Mucosa of descending colon (tissue), 3 donors: ENCODE data around the gene SCRN2. TPM values are rescaled to one million over a fixed set of nuclear protein-coding genes. Genes with fewer than 3 reads are reported as not detected.

Experiments
- ATAC-seq: fragments of 200-7000 bp; cut with Tn5 transposase; one replicate; pipeline ENCODE4 v1.9.1; 2020; ENCODE audit warnings: mild to moderate bottlenecking, moderate library complexity
- DNase-seq, 3 donors: peaks; one replicate each; pipeline ENCODE4 v3.0.0-alpha.2; 2020
- H3K36me3 ChIP-seq: fragments of 200-600 bp; one replicate; pipeline ENCODE4 v1.8.0; 2021; ENCODE audit warnings: low read depth, mild to moderate bottlenecking
- H3K4me1 ChIP-seq: fragments of 200-600 bp; one replicate; pipeline ENCODE4 v1.8.0; 2021; ENCODE audit warnings: low read depth, mild to moderate bottlenecking
- H3K4me3 ChIP-seq: fragments of 200-600 bp; one replicate; pipeline ENCODE4 v1.8.0; 2021; ENCODE audit warnings: mild to moderate bottlenecking
- H3K9me3 ChIP-seq: fragments of 200-600 bp; one replicate; pipeline ENCODE4 v1.8.0; 2021; ENCODE audit warnings: mild to moderate bottlenecking
- intact Hi-C, 2 donors: fragments of 100-400 bp; cut with DNase I in 1 of 2; cut with micrococcal nuclease in 1 of 2; formaldehyde crosslinking; loops; one replicate each; pipeline versions ENCODE4 v1.11.0 to v1.11.1; 2022; cut with DNase I, micrococcal nuclease
- total RNA-seq, 3 donors: library from RNA; stranded (reverse); fragmentation: NEBNext Ultra II Directional in 2 of 3; extraction: Animal tissue kit (Norgen Biotek cat#: 25700) in 2 of 3; gene quantifications; one replicate each; pipeline versions ENCODE4 v1.2.1 to v1.2.4, GENCODE V29; 2021 to 2023
- TF ChIP-seq, protein P1 (sequence below): fragments of 200-600 bp; IDR thresholded peaks from one replicate; pipeline ENCODE4 v1.8.0; 2022; ENCODE audit warnings: antibody characterized with exemption, mild to moderate bottlenecking
- donor health status: DM: no; HTN: no; CAD: no; lungs with moderate emphysema.
- donor health status: DM: no; HTN: no; CAD: no.
- donor health status: DM: no; HTN: yes; CAD: no.

SCRN2 gene
- total RNA-seq, 3 donors from 2014 or later = 38.4 to 45.1 (median 38.5) TPM

DNA sequence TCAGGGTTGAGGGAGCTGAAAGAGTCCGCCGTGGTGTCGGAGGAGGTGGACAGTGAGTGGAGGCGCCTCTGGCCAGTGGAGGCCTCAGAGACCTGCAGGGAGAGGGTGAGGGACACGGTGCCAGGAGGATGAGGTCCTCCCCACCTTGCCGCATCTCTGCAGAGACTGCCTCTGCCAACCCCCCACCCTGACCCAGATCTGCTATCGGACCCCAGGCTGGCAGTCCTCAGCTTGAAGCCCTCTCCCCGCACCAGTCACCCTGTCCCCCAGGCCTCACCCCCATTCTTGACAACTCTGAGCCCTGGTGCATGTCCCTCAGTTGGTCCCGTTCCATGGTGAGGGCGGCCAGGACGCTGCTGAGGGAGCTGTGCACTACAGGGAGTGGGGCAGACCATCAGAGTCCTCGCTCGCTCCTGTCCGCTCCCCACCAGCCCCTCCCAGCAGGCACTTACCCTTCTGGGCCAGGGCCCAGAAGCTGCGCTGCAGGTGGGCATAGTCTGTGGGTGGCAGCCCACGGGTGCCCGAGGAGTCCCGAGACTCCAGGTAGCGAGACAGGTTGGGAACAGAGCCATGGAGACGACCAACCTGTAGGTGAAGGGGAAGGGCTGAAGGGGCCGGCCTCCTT is 24.9 kb downstream of the SCRN2 start:
- ATAC-seq = no peak
- no peak overlapping the region for H3K4me3 ChIP-seq
- intact Hi-C loops = no loop called here
- H3K9me3 ChIP-seq = no peaks in the 10 kb centered on the region
- H3K36me3 ChIP-seq = peaks cover 10% of the 10 kb centered on the region
- peaks cover 22% of the 10 kb centered on the region for H3K4me1 ChIP-seq
- TF ChIP-seq, protein P1, sequence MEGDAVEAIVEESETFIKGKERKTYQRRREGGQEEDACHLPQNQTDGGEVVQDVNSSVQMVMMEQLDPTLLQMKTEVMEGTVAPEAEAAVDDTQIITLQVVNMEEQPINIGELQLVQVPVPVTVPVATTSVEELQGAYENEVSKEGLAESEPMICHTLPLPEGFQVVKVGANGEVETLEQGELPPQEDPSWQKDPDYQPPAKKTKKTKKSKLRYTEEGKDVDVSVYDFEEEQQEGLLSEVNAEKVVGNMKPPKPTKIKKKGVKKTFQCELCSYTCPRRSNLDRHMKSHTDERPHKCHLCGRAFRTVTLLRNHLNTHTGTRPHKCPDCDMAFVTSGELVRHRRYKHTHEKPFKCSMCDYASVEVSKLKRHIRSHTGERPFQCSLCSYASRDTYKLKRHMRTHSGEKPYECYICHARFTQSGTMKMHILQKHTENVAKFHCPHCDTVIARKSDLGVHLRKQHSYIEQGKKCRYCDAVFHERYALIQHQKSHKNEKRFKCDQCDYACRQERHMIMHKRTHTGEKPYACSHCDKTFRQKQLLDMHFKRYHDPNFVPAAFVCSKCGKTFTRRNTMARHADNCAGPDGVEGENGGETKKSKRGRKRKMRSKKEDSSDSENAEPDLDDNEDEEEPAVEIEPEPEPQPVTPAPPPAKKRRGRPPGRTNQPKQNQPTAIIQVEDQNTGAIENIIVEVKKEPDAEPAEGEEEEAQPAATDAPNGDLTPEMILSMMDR = no peak
- no peak for DNase-seq

DNA sequence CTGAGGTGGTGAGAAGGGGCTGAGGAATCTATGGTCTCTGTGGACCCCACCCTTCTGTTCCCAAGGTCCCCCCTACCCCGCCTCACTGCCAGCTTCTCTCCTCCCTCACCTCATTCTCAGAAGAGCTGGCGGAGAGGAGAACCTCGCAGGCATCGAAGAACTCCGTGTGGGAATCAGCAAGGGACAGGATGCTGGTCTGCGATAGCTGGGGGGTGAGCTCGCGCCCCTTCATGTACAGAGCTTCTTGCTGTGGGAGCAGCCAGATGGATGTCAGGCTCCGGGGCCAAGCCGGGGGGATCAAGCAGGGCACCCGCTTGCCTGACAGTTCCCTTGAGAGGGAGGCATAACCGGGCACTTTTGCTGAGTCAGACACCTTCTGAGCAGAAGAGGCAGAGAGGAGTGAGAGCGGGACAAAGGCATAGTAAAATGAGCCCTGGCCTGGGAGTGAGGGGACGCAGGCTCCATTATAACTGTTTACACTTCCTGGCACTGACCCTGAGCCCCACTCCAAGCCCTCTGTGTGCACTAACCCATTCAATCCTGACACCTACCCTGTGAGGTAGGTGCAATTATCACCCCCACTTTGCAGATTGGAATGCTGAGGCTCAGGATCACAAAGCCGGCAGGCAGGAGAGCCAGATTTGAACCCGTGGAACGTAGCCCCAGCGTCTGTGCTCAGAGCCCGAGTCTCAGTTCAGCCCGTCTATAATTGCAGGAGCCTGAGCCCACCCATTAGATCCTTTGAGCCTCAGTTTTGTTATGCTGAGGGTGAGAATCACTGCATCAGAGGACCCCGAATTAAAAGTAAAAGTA is 25.8 kb downstream of the SCRN2 start:
- peaks cover 10% of the 10 kb centered on the region for H3K36me3 ChIP-seq
- H3K9me3 ChIP-seq = no peaks in the 10 kb centered on the region
- H3K4me1 ChIP-seq = peaks cover 25% of the 10 kb centered on the region
- DNase-seq = no peak
- no peak overlapping the region for H3K4me3 ChIP-seq
- no peak for ATAC-seq
- intact Hi-C loops = no loop called here
- TF ChIP-seq, protein P1 = no peak

DNA sequence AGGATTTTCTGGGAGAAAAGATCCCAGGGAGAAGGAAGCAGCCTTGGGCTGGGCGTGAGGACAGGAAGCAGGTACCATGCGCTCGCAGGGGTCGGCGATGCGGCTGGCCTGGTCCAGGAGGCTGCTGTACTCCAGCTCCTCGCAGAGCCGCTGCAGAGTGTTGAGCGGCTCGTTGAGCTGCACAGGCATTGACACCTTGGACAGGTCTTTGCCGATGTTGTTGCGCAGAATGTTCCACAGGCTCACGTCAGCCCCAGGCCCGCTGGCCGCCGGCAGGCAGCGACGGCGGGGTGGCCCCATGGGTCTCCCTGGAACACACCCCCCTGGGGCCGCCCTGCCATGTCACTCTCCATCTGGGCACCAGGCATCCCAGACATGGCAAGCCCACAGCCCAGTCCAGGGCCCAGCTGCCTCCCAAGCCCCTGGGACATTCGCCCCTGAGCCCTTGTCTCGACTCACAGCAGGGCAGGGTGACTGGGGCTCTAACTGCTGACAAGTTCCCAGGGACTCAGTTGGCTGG is 27.5 kb downstream of the SCRN2 start:
- intact Hi-C loops = no loop called here
- no peak for DNase-seq

DNA sequence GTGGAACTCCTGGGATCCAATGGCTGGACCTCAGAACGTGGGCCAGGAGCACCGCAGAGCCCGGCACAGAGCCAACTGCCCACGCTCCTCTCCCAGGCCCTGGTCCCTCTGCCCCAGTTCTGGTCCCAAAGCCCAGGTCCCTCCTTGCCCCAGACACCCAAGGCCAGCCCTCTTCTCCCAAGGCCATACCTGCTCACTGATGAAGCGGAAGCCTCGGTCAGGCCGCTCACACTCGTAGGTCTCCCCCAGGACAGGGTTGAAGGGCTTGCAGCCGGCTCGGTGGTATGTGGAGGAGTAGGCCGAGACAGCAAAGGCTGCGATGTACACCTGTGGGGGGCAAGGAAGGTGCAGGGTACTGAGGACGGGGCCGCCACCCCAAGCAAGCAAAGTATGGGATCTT is 28.0 kb downstream of the SCRN2 start:
- Histone ChIP-seq H3K4me1 (peaks cover 27% of the 10 kb centered on the region), H3K4me3 (no peak overlapping the region), H3K9me3 (no peaks in the 10 kb centered on the region), H3K36me3 (peaks cover 14% of the 10 kb centered on the region)
- TF ChIP-seq, protein P1 = no peak
- DNase-seq = no peak
- intact Hi-C loops = no loop called here
- no peak for ATAC-seq

More for the DNA sequence above, 27.5 kb downstream of the SCRN2 start:
- Histone ChIP-seq H3K4me3 (no peak overlapping the region), H3K9me3 (no peaks in the 10 kb centered on the region), H3K36me3 (peaks cover 14% of the 10 kb centered on the region), H3K4me1 (peaks cover 27% of the 10 kb centered on the region)
- ATAC-seq = no peak
- TF ChIP-seq, protein P1 = no peak

DNA sequence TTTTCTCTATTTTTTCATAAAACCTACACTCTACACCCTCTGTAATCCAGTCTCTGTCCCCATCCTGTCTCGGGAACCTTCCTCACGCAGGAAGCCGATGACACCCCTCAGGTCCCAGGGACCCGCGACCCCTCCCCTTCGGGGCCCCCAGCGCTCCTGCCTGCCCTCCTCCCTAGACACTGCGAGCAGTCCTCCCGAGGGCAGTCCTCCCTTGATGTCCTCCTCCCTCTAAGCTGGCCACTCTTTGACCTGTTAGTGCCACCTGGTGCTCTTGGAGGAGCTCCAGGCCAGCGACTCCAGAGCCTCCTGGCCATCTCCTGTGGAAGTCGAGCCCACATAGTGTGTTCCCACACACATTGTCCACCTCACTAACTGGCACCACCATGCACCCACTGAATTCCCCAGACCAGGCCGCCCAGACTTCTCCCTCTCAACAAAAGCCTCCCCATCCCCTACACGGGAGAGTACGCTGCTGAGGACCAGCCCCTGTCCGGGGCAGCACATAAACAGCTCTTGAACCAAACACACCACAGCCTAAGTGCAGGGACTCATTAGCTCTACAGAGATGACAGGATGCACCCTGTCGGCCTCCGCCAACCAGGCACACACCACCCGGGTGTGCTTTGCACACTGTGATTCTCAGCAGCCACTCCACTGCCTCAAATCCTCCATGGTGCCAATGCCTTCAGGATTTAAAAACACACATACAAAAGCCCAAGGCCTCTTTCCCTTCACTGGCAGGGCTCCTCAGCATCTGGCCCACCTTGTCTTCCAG is 28.7 kb downstream of the SCRN2 start:
- Histone ChIP-seq H3K36me3 (peaks cover 14% of the 10 kb centered on the region), H3K9me3 (no peaks in the 10 kb centered on the region), H3K4me3 (no peak overlapping the region), H3K4me1 (peaks cover 27% of the 10 kb centered on the region)
- no peak for DNase-seq
- ATAC-seq = no peak
- intact Hi-C loops = no loop called here
- TF ChIP-seq, protein P1 = no peak
